Pancreas (tissue), 10 donors: ENCODE data around the gene ALDOA. TPM values are rescaled to one million over a fixed set of nuclear protein-coding genes. Genes with fewer than 3 reads are reported as not detected.

Experiments
- ATAC-seq, 4 donors: fragments of 200-7000 bp; cut with Tn5 transposase; one replicate each; pipeline versions ENCODE4 v1.8.0 to v1.9.1; 2020; ENCODE audit warnings: mild to moderate bottlenecking in 4 of 4, moderate library complexity in 4 of 4
- DNase-seq, 6 donors: peaks; one replicate each; pipeline ENCODE4 v3.0.0-alpha.2; 2020
- FAIRE-seq: peaks from 2 replicates; lab custom pipeline; 2012; peaks lifted over from hg19 to GRCh38; lab: Jason Lieb, UNC
- H3K27ac ChIP-seq, 4 donors: fragments of 200-600 bp; sonication (generic); 1 replicate in 3 of 4; 2 replicates in 1 of 4; pipeline versions ENCODE4 v1.5.0 to v1.8.0; 2020
- H3K27me3 ChIP-seq, 4 donors: fragments of 200-600 bp; one replicate each; pipeline ENCODE4 v1.8.0; 2021
- H3K36me3 ChIP-seq, 3 donors: fragments of 200-600 bp; sonication (generic) in 1 of 3; one replicate each; pipeline versions ENCODE4 v1.5.0 to v1.8.0; 2020 to 2021
- H3K4me1 ChIP-seq, 3 donors: fragments of 200-600 bp; one replicate each; pipeline ENCODE4 v1.8.0; 2021
- H3K4me3 ChIP-seq, 4 donors: fragments of 200-600 bp; sonication (generic) in 2 of 4; one replicate each; pipeline versions ENCODE4 v1.5.0 to v1.8.0; 2020 to 2021
- H3K9me3 ChIP-seq, 4 donors: fragments of 200-600 bp; one replicate each; pipeline ENCODE4 v1.8.0; 2021
- WGBS, 2 donors: extraction: QIAGEN DNeasy Blood & Tissue Kit; methylation state at CpG; one replicate each; pipeline ENCODE4 v1.1.7; 2013; 5-methylcytosine and 5-hydroxymethylcytosine counted together
- intact Hi-C, 3 donors: fragments of 100-400 bp; cut with DNase I; formaldehyde crosslinking; loops; one replicate each; pipeline versions ENCODE4 v1.11.1 to v1.14.2; 2022
- polyA plus RNA-seq, 2 donors: library from polyadenylated mRNA; stranded (reverse); fragments of 200-250 nt; gene quantifications; one replicate each; pipeline ENCODE4 v1.2.3, GENCODE V29; 2013
- total RNA-seq, 6 donors: library from RNA; stranded (reverse); fragmentation: NEBNext Ultra II Directional in 4 of 6; extraction: Animal tissue kit (Norgen Biotek cat#: 25700) in 4 of 6; gene quantifications; one replicate each; pipeline versions ENCODE4 v1.2.1 to v1.2.4, GENCODE V29; 2021 to 2023
- TF ChIP-seq, protein P1 (sequence below), 4 donors: fragments of 200-600 bp; sonication (generic) in 3 of 4; IDR thresholded peaks; one replicate each; pipeline versions ENCODE4 v1.5.0 to v1.8.0; 2021; ENCODE audit warnings: antibody characterized with exemption in 4 of 4
- donor health status: healthy with polysubstance abuse.
- donor health status: DM: no; HTN: no; CAD: no; lungs with moderate emphysema.
- donor health status: DM: no; HTN: no; CAD: no.
- donor health status: control.
- donor health status: control.
- donor health status: Bipolar disorder and iron deficiency.
- donor health status: DM: yes; HTN: yes; CAD: no.
- donor health status: DM: no; HTN: no; CAD: no.
- donor health status: DM: no; HTN: no; CAD: no.
- donor health status: DM: yes; HTN: yes; CAD: no.

Gene ALDOA
- total and polyA plus RNA-seq, 8 donors = 234 to 425 (median 327) TPM

DNA sequence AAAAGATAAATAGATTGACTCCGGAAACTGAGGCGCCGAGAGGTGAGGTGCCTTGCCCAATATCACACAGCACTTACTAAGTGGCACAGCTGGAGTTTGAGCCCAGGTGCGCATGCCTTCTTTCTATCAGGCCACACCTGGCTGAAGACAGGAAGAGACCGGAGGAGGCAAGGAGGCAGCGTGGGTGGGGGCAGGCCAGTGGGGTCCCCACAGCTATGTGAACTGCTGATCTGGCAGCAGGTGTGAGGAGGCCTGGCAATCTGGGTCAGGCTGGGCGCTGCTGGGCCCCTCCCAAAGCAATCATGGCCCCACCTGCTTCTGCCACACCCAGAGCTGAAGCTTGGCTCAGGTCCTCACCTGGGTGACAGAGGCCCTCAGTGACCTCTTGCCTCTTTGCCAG, 49.7 kb downstream of the ALDOA start:
- no peaks in the 10 kb centered on the region for H3K27me3 ChIP-seq
- ATAC-seq (peak in 3 of 4 donors; percentile 13 to 71 (median 60)), DNase-seq (peak in 1 of 6 donors; percentile 58), FAIRE-seq (no peak)
- no peaks in the 10 kb centered on the region for H3K9me3 ChIP-seq
- H3K4me1 ChIP-seq = no peaks in the 10 kb centered on the region
- H3K27ac ChIP-seq = no peak overlapping the region
- TF ChIP-seq, protein P1, sequence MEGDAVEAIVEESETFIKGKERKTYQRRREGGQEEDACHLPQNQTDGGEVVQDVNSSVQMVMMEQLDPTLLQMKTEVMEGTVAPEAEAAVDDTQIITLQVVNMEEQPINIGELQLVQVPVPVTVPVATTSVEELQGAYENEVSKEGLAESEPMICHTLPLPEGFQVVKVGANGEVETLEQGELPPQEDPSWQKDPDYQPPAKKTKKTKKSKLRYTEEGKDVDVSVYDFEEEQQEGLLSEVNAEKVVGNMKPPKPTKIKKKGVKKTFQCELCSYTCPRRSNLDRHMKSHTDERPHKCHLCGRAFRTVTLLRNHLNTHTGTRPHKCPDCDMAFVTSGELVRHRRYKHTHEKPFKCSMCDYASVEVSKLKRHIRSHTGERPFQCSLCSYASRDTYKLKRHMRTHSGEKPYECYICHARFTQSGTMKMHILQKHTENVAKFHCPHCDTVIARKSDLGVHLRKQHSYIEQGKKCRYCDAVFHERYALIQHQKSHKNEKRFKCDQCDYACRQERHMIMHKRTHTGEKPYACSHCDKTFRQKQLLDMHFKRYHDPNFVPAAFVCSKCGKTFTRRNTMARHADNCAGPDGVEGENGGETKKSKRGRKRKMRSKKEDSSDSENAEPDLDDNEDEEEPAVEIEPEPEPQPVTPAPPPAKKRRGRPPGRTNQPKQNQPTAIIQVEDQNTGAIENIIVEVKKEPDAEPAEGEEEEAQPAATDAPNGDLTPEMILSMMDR (IDR thresholded peaks at IDR 0.05) = no peak
- peaks cover 0 to 15% (median 0%) of the 10 kb centered on the region in 3 donors for H3K36me3 ChIP-seq
- H3K4me3 ChIP-seq = no peak overlapping the region
- intact Hi-C loops = no loop called here
- 70 to 82% methylated on average over 7 of the region's 7 CpGs for WGBS, 2 donors

DNA sequence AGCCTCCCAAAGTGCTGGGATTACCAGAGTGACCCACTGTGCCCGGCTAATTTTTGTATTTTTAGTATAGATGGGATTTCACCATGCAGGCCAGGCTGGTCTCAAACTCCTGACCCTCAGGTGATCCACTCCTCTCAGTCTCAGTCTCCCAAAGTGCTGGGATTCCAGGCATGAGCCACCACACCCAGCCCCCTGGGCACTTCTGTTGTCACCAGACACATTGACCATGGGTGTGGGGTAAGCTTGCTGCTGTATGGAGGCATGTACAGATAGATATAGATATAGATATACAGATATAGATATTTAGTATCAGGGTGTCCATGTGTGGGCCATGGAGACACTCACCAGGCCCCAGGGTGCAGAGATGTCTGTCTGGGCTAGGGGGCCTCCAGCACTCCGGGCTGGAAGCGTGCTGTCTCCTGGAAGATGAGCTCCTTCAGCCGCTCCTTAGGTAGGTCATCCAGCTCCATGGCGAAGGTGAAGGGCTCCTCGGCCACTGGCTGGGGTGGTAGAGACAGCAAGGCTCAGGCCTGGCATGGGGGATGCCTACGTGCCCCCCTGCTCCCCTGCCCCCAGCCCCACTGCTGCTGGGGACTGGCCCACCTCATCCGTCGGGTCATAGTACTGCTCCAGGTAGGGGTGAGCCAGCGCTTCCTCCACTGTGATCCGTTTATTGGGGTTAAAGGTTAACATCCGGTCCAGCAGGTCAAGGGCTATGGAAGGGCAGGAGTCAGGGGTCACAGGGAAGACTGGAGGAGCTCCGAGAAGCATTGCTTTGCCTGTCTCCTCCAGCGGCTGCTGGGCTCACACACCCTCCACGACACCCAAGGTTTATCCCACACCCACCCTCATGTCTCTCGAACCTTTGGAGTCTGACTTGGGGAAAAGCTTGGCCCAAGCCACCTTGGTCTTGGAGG, 51.0 kb downstream of the ALDOA start:
- no peaks in the 10 kb centered on the region for H3K4me1 ChIP-seq
- TF ChIP-seq, protein P1 (IDR thresholded peaks at IDR 0.05) = no peak
- ATAC-seq = no peak
- no peak for FAIRE-seq
- H3K9me3 ChIP-seq = no peaks in the 10 kb centered on the region
- DNase-seq = peak in 1 of 6 donors; percentile 56
- peaks cover 0 to 15% (median 0%) of the 10 kb centered on the region in 3 donors for H3K36me3 ChIP-seq
- WGBS, 2 donors = 90 to 95% methylated on average over 16 of the region's 16 CpGs
- H3K27ac ChIP-seq = no peak overlapping the region
- H3K27me3 ChIP-seq = no peaks in the 10 kb centered on the region
- H3K4me3 ChIP-seq = no peak overlapping the region
- intact Hi-C loops = no loop called here

DNA sequence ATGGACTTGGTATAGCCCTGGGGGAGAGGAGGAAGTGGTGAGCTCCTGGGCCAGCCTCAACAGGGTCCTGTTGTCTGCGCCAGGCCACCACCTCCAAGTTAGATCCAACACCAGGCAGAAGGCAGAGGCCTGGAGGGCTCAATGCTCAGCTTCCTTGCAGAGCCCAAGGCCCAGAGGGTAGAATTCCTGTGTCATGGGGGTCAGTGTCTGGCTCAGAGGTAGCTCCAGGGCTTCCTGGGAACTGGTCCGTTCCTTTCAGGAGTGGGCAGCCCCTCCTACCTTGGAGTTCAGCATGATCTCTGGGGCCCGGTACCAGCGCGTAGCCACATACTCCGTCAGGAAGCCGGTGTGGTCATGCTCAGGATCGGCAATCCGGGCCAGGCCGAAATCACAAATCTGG, 52.2 kb downstream of the ALDOA start:
- Histone ChIP-seq H3K36me3 (peaks cover 0 to 15% (median 0%) of the 10 kb centered on the region in 3 donors), H3K9me3 (no peaks in the 10 kb centered on the region), H3K27me3 (no peaks in the 10 kb centered on the region), H3K4me1 (no peaks in the 10 kb centered on the region), H3K4me3 (no peak overlapping the region), H3K27ac (no peak overlapping the region)
- DNase-seq (no peak), FAIRE-seq (no peak), ATAC-seq (no peak)
- TF ChIP-seq, protein P1 (IDR thresholded peaks at IDR 0.05) = no peak
- 96 to 98% methylated on average over 10 of the region's 10 CpGs for WGBS, 2 donors
- intact Hi-C loops = no loop called here

DNA sequence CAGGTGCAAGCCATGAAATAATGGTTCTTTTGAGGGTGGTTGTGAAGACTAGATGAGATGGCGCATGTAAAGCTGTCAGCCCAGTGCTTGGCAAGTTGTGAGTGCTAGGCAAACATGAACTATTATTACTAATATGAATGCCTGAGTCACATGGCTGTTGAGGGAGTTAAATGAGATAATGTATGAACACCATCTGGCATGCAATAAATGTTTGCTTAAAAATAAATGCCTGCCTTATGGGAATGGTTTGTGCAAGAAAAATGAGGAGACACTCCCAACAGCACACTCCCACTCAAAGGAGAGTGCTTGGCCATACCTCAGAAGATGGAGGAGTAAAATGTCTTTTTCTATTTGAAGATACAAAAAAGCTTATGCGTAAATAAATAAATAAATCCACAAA, 53.9 kb downstream of the ALDOA start:
- Histone ChIP-seq H3K4me1 (peaks cover 0 to 3% (median 0%) of the 10 kb centered on the region in 3 donors), H3K9me3 (no peaks in the 10 kb centered on the region), H3K27me3 (no peaks in the 10 kb centered on the region), H3K27ac (no peak overlapping the region), H3K36me3 (peaks cover 0 to 11% (median 0%) of the 10 kb centered on the region in 3 donors), H3K4me3 (no peak overlapping the region)
- ATAC-seq (no peak), FAIRE-seq (no peak), DNase-seq (no peak)
- TF ChIP-seq, protein P1 (IDR thresholded peaks at IDR 0.05) = no peak
- intact Hi-C loops = no loop called here
- 92 to 93% methylated on average over 2 of the region's 2 CpGs for WGBS, 2 donors

Other genes starting within 250 kb of the ALDOA start
- 10 to 100 TPM in 3 of 6 donors, 1 to 10 TPM in 3; 8.1 to 14.5 (median 10.4) TPM for gene PAGR1, start 249.6 kb upstream of the ALDOA start, total RNA-seq
- 10 to 100 TPM; 34.5 to 34.7 TPM for gene PAGR1, start 249.6 kb upstream of the ALDOA start, polyA plus RNA-seq
- 100 to 1,000 TPM in 2 of 6 donors, 10 to 100 TPM in 4; 58.8 to 123 (median 77.5) TPM for gene MVP, start 245.3 kb upstream of the ALDOA start, total RNA-seq
- 100 to 1,000 TPM; 119 to 179 TPM for gene MVP, start 245.3 kb upstream of the ALDOA start, polyA plus RNA-seq
- 10 to 100 TPM; 31.9 to 50.9 (median 37.3) TPM for gene CDIPT, start 202.5 kb upstream of the ALDOA start, total RNA-seq
- 10 to 100 TPM; 52.7 to 69.8 TPM for gene CDIPT, start 202.5 kb upstream of the ALDOA start, polyA plus RNA-seq
- gene SEZ6L2, start 166.2 kb upstream of the ALDOA start, total RNA-seq = 10 to 100 TPM; 14.7 to 29.4 (median 18.3) TPM
- gene SEZ6L2, start 166.2 kb upstream of the ALDOA start, polyA plus RNA-seq = 10 to 100 TPM; 12.6 to 38.8 TPM
- gene ASPHD1, start 165.3 kb upstream of the ALDOA start, total RNA-seq = 10 to 100 TPM in 1 of 6 donors, 1 to 10 TPM in 5; 3.8 to 11.2 (median 7.1) TPM
- 10 to 100 TPM; 11.9 to 21.2 TPM for gene ASPHD1, start 165.3 kb upstream of the ALDOA start, polyA plus RNA-seq
- 10 to 100 TPM in 1 of 6 donors, 1 to 10 TPM in 5; 7.7 to 15.8 (median 9.0) TPM for gene KCTD13, start 139.5 kb upstream of the ALDOA start, total RNA-seq
- gene KCTD13, start 139.5 kb upstream of the ALDOA start, polyA plus RNA-seq = 10 to 100 TPM; 19.3 to 20.5 TPM
- 10 to 100 TPM; 58.3 to 79.8 (median 68.1) TPM for gene TMEM219, start 103.7 kb upstream of the ALDOA start, total RNA-seq
- 100 to 1,000 TPM; 112 to 114 TPM for gene TMEM219, start 103.7 kb upstream of the ALDOA start, polyA plus RNA-seq
- gene TAOK2, start 91.9 kb upstream of the ALDOA start, total RNA-seq = 10 to 100 TPM; 13.5 to 26.1 (median 16.1) TPM
- 10 to 100 TPM; 28.7 to 41.1 TPM for gene TAOK2, start 91.9 kb upstream of the ALDOA start, polyA plus RNA-seq
- gene HIRIP3, start 70.1 kb upstream of the ALDOA start, total RNA-seq = 1 to 10 TPM; 4.4 to 9.5 (median 6.2) TPM
- 10 to 100 TPM in 1 of 2 donors, 1 to 10 TPM in 1; 9.5 to 16.8 TPM for gene HIRIP3, start 70.1 kb upstream of the ALDOA start, polyA plus RNA-seq
- 10 to 100 TPM; 24.0 to 46.8 (median 30.1) TPM for gene INO80E, start 69.5 kb upstream of the ALDOA start, total RNA-seq
- 100 to 1,000 TPM in 1 of 2 donors, 10 to 100 TPM in 1; 51.0 to 113 TPM for gene INO80E, start 69.5 kb upstream of the ALDOA start, polyA plus RNA-seq
- 1 to 10 TPM in 1 of 6 donors, under 1 TPM in 5; 0.19 to 1.9 (median 0.40) TPM for gene DOC2A, start 54.7 kb upstream of the ALDOA start, total RNA-seq
- gene DOC2A, start 54.7 kb upstream of the ALDOA start, polyA plus RNA-seq = 1 to 10 TPM; 2.6 to 4.4 TPM
- gene C16orf92, start 42.6 kb upstream of the ALDOA start, total RNA-seq = not detected
- gene C16orf92, start 42.6 kb upstream of the ALDOA start, polyA plus RNA-seq = not detected
- gene TLCD3B, start 34.5 kb upstream of the ALDOA start, total RNA-seq = under 1 TPM in 3 of 6 donors, not detected in 3; 0.20 to 0.28 (median 0.24) TPM
- 1 to 10 TPM in 1 of 2 donors, under 1 TPM in 1; 0.95 to 2.1 TPM for gene TLCD3B, start 34.5 kb upstream of the ALDOA start, polyA plus RNA-seq
- gene PPP4C, start 10.2 kb downstream of the ALDOA start, total RNA-seq = 10 to 100 TPM; 21.7 to 43.2 (median 27.1) TPM
- gene PPP4C, start 10.2 kb downstream of the ALDOA start, polyA plus RNA-seq = 10 to 100 TPM; 47.2 to 53.7 TPM
- 1 to 10 TPM; 1.3 to 3.0 (median 1.7) TPM for gene TBX6, start 26.2 kb downstream of the ALDOA start, total RNA-seq
- 1 to 10 TPM; 2.3 to 3.6 TPM for gene TBX6, start 26.2 kb downstream of the ALDOA start, polyA plus RNA-seq
- gene YPEL3, start 30.5 kb downstream of the ALDOA start, total RNA-seq = 10 to 100 TPM; 18.6 to 57.1 (median 35.5) TPM
- 100 to 1,000 TPM; 127 to 134 TPM for gene YPEL3, start 30.5 kb downstream of the ALDOA start, polyA plus RNA-seq
- 1 to 10 TPM in 4 of 6 donors, under 1 TPM in 2; 0.41 to 3.5 (median 1.3) TPM for gene GDPD3, start 47.8 kb downstream of the ALDOA start, total RNA-seq
- gene GDPD3, start 47.8 kb downstream of the ALDOA start, polyA plus RNA-seq = 1 to 10 TPM; 3.6 to 7.4 TPM
- gene MAPK3, start 57.5 kb downstream of the ALDOA start, total RNA-seq = 10 to 100 TPM; 19.8 to 34.1 (median 22.8) TPM
- gene MAPK3, start 57.5 kb downstream of the ALDOA start, polyA plus RNA-seq = 10 to 100 TPM; 24.4 to 38.2 TPM
- gene CORO1A, start 117.8 kb downstream of the ALDOA start, total RNA-seq = 10 to 100 TPM in 3 of 6 donors, 1 to 10 TPM in 3; 2.1 to 26.4 (median 9.7) TPM
- gene CORO1A, start 117.8 kb downstream of the ALDOA start, polyA plus RNA-seq = 10 to 100 TPM; 12.2 to 14.9 TPM
- gene BOLA2B, start 127.9 kb downstream of the ALDOA start, total RNA-seq = 10 to 100 TPM; 17.3 to 39.1 (median 30.6) TPM
- gene BOLA2B, start 127.9 kb downstream of the ALDOA start, polyA plus RNA-seq = 100 to 1,000 TPM in 1 of 2 donors, 10 to 100 TPM in 1; 77.2 to 138 TPM
- 10 to 100 TPM in 4 of 6 donors, 1 to 10 TPM in 2; 9.0 to 25.0 (median 14.0) TPM for gene SLX1A, start 128.1 kb downstream of the ALDOA start, total RNA-seq
- gene SLX1A, start 128.1 kb downstream of the ALDOA start, polyA plus RNA-seq = 10 to 100 TPM; 61.8 to 63.8 TPM
- gene SULT1A3, start 133.5 kb downstream of the ALDOA start, total RNA-seq = 10 to 100 TPM in 1 of 6 donors, 1 to 10 TPM in 5; 1.0 to 14.7 (median 4.8) TPM
- 100 to 1,000 TPM in 1 of 2 donors, 10 to 100 TPM in 1; 64.5 to 106 TPM for gene SULT1A3, start 133.5 kb downstream of the ALDOA start, polyA plus RNA-seq
- 10 to 100 TPM in 1 of 6 donors, 1 to 10 TPM in 4, under 1 TPM in 1; 0.70 to 14.4 (median 5.3) TPM for gene NPIPB13, start 182.7 kb downstream of the ALDOA start, total RNA-seq
- 1 to 10 TPM; 6.9 to 10.0 TPM for gene NPIPB13, start 182.7 kb downstream of the ALDOA start, polyA plus RNA-seq